Renal pelvis (tissue), 4 donors: ENCODE results near the gene URM1. TPM values are rescaled to one million over a fixed set of nuclear protein-coding genes. Genes with fewer than 3 reads are reported as not detected.
A peak's percentile ranks its signal among the peaks of the same experiment; 100 is the strongest.
"Not testable (repeated sequence)": the region's sequence is repeated elsewhere in the genome, so short reads cannot be mapped to it uniquely, and the experiment has no call there.

ENCODE experiments used
- DNase-seq: peaks from one replicate; pipeline ENCODE4 v3.0.0-alpha.2; 2013
- polyA plus RNA-seq, 3 donors: library from polyadenylated mRNA; unstranded; fragments of 120-200 nt; gene quantifications; one replicate each; pipeline ENCODE4 v1.2.1, GENCODE V29; 2013; ENCODE audit not compliant: insufficient read length in 3 of 3

The URM1 gene
- polyA plus RNA-seq, 3 donors: 60.5 to 70.8 (median 64.7) TPM

DNA sequence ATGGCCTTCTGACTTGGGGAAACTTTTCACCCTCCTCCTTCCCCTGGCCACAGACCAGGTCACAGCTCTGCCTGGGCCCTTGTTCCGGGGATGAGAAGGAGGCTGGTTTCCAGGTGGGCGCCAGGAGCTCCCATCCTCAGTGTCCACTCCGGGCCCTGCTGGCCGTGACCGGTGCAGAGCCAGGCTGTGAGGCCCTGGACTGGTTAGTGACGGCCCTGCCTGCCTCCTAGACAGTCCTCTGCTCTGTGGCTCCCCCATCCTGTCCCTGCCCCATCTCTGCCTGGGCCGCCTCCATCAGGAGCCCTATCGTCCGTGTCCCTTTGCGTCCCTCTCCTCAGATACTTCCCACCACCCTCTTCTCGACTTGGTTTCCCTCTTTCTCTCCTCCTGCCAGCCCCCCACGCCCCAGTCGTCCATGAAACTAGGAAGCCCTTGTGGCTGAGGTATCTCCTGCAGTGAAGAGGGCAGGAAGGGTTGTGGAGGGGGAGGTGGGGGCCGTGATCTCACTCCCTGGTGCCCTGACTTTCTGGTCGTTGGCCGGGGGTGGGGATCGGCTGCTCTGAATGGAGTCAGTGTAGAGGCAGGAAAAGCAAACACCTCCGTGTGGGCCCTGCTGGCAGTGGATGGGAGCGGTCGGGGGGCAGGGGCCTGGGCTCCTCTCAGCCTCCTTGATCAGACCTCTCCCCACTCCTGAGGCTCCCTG lies 34.1 kb downstream of the URM1 start:
- no peak for DNase-seq

DNA sequence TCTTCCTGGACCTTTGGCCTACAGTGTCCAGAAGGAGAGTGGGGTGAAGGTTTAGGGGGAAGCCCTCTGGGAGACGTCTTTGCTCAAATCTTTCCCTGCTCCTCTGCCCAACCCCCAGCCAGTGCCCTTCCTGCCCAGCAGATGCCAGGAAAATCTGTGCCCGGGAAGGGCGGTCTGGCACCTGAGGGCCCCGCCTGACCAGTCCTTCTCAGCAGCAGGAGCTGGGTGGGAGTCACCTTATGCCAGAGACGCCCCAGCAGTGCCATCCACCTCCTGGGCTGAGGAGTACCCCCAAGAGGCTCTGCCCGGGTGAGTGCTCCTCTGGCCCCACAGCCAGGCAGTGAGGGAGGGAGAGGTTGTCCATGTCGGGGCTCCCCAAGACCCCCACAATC lies 34.6 kb downstream of the URM1 start:
- DNase-seq: no peak

DNA sequence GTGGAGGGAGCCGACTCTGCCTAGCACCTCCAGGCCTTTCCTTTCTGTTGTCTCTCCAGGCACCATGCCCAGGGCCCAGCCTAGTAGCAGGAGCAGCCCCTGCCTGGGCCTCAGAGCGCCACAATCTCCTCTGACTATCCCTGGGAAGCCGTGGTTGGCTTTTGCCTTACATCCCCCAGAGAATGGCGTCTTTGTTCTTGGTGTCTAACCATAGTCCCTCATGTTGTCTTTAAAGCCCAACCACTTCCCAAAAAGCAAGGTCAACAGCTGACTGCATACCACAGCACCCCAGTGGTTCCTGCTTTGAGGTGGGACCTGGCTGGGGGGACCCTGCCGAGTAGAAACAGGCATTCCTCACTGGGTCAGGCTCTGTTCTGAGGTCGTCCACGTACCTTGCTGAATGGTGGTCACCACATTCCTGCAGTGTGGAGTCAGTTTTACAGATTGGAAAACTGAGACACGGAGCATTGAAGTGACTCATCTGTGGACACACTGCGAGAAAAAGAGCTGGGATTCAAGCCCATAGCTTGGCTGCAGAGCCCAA lies 35.7 kb downstream of the URM1 start:
- DNase-seq: no peak

DNA sequence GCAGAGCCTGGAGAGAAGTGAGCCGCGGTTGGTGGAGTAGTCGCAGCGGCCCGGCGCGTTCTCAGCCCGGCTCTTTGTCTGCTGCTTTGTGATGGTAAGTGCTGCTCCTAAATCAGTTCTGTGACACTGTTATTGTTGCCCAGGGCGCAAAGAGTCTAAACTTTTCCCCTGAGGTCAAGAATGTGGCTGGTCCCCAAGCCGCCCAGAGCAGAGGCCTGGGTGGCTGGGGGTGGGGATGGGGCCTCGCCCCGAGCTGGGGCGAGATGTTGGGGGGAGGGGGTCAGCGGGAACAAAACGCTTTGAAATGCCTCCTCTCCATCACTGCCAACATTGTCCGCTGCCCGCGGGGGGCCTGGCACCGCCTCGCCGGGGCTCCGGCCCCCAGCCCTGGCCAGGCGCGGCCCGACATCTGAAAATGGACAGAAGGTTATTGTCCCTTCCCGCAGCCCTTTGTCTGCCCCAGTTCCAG lies 37.8 kb downstream of the URM1 start:
- no peak for DNase-seq

DNA sequence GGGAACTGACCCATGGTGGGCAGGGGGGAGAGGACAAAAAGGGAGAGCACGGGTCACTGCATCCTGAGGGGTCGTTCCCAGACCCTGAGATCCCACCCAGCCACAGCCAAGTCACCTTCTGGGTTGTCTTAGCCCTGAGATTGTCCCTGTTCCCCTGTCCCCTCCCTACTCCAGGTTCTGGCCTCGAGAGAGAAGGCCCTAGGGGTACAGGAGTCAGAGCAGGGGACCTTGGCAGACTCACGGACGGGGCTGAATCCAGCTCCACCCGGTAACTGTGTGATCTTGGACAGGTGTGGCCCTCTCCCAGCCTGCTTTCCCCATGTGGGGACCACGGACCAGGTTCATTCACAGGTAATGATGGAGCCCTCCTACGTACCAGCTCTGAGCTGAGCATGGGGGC lies 38.3 kb downstream of the URM1 start:
- DNase-seq: no peak

DNA sequence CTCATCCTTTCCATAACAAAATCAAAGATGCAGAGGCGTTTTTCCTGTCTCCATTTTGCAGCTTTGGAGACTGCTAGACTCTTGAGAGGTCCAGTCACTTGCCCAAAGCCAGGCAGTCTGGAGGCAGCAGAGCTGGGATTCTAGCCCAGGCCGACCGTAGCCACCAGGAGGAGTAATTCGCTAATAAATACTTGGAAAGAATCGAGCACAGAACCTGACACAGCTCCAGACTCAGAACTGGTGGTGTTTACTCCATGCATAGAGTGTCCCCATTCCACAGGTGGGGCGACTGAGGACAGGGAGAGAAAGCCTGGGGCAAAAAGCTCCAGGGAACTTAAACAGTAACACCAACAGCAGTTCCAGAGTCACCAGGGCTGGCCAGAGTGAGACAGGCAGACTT lies 38.8 kb downstream of the URM1 start:
- no peak for DNase-seq

DNA sequence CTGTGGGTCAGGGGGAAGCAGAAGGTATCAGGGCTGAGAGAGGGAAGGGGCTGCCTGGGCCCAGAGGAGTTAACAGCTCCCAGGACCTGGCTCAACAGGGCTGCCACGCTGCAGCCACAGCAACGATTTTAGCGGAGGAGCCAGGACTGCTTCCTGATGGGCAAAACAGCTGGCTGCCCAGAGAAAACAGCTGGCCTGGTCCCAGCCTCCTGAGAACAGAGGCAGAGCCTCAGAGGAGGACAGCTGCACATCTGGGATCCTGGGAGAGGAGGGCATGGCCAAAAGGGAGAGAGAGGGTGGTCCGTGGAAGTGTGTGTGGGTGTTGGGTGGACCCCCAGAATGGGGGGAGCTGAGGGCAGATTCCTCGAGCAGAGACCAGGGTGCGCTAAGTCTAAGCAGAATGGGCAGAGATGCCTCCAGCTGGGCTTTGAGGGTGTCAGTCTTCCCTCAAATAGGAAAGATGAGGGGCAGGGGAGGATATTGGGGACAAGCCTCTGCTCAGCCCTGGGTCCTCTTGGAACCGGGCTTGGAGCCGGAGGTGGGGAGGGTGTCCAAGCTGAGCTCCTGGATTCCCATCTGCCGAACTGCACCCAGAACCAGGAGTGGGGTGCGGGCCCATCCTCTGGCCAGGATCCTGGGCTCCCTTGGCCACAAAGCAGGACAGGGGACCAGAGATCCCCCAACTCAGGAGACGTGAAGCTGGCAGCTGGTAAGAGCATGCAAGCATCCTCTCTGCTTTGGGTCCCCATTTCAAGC lies 40.4 kb downstream of the URM1 start:
- DNase-seq: no peak

DNA sequence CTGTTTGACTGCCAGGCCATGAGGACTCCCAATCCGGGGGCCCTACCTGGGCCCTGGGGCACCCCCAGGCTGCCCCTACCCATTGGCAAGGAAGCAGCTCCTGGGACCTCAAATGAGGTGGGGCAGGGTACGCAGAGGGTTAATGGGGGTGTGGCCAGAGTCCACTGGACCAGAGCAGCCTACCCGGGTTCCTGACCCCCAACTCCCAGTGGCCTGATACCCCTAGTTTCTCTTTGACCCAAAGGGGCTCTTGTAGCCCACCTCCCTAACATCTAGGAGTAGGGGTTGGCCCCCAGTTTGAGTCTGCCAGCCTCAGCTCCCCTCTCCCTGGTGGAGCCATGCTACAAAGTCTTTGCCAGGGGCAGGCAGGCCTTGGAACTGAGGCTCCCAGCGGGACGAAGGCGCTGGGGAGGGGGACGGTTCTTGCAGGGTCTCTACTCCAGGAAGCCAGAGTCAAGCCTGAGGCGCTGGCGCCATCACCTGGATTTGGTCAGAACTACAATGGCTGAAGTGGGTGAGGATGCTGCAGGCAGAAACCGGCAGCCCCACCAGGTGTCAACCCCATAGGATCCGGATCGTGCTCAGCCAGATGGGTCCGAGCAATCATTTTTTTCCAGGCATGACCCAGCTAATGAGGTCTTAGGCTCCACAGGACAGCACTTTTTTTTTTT lies 41.1 kb downstream of the URM1 start:
- DNase-seq: peak; percentile 65

DNA sequence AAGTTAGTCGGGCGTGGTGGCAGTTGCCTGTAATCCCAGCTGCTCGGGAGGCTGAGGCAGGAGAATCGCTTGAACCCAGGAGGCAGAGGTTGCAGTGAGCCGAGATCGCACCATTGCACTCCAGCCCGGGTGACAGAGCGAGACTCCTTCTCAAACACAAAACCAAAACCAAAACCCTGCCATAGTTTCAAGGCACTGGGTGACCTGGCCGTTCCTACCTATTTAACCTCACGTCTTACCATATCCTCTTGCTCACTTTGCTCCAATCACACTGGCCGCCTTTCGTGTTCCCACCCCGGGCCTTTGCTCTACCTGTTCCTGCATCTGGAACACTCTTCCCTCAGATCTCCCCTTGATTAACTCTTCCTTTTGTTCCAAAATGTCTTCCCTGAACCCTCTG lies 42.6 kb downstream of the URM1 start:
- not testable (repeated sequence) for DNase-seq

DNA sequence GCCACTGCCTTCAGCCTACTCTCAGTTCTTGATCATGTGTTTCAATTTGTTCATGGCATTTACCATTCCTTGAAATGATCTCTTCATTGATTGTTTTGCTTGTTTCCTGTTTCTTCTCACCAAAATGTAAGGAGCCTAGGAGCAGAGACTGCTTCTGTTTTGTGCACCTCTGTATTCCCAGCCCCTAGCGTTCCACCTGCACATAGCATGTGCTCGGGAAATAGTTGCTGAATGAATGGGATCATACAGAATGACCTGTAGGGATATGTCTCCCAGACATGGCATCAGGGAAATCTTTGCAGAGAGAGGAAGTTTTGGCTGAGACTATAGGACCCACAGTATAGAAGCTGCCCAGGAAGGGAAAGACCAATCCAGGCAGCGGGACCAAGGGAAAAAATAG lies 43.3 kb downstream of the URM1 start:
- DNase-seq: no peak

DNA sequence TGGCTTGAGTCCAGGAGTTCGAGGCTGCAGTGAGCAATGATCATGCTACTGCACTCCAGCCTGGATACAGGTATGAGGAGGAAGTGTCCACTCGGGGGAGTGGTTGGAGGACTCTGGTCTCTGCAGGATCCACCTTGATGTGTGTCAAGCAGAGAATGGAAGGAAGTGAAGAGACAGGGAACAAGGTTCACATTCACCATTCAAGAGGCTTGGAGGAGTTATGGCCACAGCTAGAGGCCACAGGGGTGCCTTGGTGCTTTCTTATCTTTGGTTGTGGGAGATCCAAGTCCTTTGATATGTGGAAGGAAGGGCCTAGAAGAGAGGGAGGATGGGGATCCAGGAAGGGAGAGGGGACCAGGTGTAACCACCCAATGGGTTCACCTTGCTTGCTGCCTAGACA lies 44.1 kb downstream of the URM1 start:
- no peak for DNase-seq

DNA sequence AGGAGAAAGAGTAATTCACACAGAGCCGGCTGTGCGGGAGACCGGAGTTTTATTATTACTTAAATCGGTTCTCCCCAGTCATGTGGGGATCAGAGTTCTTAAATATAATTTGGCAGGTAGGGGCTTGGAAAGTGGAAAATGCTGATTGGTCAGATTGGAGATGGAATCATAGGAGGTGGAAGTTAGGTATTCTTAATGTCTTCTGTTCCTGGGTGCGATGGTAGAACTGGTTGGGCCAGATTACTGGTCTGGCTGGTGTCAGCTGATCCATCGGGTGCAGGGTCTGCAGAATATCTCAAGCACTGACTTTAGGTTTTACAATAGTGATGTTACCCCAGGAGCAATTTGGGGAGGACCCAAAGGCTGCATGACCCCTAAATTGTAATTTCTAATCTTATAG lies 44.8 kb downstream of the URM1 start:
- no peak for DNase-seq

DNA sequence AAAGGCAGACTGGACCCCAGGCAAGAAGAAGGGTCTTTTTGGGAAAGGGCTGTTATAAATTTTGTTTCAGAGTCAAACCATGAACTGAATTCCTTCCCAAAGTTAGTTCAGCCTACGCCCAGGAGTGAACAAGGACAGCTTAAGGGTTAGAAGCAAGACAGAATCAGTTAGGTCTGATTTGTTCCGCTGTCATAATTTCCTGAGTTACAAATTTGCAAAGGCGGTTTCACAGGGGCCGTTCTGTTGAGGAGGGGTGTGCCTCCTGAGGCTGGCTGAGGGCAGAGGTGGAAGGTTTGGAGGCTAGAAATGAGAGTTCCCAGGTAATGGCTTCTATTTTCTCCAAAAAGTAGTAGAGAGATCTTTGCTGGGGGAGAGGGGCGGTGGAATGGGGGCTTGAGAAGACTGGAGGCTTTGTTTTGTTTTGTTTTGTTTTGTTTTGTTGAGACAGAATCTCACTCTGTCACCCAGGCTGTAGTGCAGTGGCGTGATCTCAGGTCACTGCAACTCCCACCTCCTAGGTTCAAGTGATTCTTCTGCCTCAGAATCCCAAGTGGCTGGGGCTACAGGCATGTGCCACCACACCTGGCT lies 45.4 kb downstream of the URM1 start:
- no peak for DNase-seq

DNA sequence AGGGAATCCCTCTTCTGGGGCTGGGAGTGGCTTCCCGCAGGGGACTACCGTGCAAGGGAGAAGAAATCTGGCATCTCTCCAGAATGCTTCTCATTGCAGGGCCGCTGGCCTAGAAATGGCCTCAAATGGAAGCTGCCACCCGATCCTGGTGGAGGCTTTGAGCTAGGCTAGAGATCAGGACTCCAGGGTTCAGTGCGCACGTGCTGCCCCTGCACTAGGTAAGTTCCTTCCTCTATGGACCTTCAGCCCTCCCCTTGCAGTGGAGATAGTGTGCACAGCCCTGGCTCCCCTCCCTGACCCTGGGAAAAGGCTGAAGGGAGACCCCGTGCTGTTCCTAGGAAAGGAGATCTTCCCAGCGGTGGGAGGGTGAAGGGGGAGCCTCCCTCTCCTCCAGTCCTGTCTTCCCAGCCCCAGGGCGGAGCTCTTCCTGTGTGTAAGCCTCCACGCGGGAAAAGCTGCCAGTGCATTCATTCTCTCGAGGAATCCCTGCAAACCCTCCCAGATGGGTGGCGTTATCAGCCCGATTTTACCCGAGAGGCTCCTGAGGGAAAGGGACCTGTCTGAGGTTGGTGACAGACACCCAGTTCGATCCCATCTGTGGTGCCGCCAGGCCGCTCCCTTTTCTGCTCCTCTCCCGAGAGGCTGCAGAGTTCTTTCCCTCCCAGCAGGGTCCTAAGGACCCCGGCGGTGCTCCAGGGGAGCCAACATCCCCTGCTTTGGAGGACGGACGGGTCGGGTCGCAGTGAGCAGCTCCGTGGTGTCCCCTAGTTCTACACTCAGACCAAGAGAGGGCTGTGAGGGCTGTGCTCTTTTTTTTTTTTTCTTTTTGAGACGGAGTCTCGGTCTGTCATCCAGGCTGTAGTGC lies 48.1 kb downstream of the URM1 start:
- no peak for DNase-seq

DNA sequence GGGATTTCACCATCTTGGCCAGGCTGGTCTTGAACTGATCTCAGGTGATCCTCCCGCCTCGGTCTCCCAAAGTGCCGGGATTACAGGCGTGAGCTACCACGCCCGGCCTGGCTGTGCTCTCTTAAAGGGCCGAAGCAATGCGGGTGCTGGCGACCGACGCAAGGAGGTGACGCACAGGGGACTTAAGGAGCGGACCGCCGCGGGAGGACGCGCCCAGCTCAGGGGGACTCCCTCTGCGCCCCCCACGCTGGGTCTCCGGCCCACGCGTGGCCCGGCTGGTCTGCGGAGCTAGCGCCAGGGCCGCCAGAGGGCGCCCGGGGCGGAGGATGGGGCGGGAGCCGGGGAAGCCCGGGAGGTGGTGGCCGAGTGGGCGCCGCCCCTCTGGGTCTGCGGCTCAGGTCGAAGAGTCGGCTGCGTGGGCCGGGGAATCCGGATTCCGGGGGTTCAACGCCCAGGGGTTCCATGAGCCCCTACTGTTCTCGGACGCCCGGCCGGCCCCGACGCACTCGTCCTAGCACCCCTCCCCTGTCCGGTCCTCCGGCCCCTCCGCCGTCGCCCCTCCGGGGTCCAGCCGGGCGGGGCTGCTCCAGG lies 49.0 kb downstream of the URM1 start:
- DNase-seq: peak; percentile 78

DNA sequence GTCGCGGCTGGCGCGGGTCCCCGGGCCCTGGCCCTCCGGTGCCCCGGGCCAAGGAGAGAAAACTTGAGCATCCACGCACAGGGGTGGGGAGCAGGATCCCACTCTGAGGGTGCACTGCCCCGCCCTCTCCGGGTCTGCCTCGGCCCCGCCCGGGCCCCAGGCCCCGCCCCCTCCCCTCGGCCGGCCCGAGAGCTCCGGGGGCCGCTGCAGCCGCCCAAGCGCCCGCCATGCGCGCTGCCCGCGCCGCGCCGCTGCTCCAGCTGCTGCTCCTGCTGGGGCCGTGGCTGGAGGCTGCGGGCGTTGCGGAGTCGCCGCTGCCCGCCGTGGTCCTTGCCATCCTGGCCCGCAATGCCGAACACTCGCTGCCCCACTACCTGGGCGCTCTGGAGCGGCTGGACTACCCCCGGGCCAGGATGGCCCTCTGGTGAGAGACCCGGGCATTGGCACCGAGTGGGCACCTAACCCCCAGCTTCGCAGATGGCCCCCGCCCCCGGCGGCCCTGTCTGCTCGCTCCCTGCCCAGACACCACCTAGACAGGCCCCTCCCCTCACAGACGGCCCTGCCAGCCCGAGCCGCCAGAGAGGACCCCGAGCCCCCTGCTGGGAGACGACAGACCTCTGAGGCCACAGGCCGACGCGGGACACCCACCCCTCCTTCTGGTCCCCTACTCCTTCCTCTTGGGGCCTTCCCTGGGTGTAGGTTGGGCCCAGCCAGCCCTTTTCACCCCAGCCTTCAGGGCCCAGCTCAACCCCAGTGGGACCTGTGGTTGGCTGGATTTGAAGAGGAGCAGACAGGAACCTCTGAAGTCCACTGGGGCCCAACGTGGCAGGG lies 49.7 kb downstream of the URM1 start, which contains the start of gene CERCAM:
CERCAM (plus strand) TSS at position 207 of the 831 bp plus-strand sequence; CDS start at position 228, 21 bp downstream.
- peak; percentile 56 for DNase-seq

DNA sequence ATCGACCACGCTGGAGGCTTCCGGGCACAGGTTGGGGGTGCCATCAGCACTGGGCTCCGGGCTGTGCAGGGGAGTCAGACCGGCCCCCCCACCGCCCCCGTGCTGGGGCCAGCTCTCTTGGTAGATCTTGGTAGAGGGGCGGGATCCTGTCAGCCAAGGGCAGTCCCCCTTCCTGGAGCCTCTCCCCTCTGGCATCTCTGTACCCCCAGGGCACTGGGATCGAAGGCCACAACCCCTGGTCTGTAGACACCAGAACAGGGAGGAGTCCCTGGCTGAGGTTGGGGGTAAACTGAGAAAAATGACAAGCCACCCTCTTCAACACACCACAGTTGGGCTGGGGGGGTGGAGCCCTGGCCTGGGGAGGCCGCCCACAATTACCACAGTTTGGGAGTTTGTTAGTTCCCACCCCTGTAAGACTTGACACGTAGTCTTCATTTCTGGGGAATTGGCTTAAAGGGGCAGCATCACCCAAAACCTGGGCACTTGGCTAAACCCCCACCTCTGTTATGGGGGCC lies 50.4 kb downstream of the URM1 start:
- no peak for DNase-seq

DNA sequence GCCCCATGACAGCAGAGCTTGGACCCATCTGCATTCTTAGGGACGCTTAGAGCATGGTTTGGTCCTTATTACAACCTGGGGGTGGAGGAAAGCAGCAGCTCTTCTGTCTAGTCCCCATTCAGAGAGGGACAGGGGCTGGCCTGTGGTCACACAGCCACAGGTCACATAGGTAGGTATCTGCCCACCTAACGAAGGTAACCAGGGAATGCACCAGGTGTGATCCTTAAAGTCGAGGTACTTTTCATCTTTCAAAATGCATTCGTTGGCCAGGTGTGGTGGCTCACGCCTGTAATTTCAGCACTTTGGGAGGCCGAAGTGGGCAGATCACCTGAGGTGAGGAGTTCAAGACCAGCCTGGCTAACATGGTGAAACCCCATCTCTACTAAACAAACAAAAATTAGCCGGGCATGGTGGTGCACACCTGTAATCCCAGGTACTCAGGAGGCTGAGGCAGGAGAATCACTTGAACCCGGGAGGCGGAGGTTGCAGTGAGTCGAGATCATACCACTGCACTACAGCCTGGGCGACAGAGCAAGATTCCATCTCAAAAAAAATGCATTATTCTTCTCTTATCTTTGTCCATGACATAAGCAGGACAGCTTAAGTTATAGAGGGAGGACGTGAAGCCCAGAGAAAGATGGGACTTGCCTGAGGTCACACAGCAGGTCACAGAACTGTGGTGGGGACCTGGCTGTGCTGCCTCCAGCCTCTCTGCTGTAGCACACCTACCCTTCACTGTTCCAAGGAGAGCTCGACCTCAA lies 51.0 kb downstream of the URM1 start:
- DNase-seq: not testable (repeated sequence)

DNA sequence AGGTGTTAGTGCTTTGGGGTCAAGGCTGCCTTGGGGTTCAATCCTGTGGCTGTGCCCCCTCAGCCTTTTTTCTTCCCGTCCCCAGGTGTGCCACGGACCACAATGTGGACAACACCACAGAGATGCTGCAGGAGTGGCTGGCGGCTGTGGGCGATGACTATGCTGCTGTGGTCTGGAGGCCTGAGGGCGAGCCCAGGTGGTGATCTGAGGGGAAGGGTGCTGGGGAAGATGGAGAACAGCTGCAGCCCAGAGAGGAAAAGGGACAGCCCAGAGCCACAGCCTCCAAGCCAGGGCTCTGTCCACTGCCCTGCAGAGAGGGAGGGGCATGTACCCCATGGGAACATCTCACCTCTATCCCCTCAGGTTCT lies 51.6 kb downstream of the URM1 start:
- DNase-seq: no peak
